HCT116 (cell line): ENCODE data around the gene TBC1D1. TPM values are rescaled to one million over a fixed set of nuclear protein-coding genes. Genes with fewer than 3 reads are reported as not detected.

Experiments
- ATAC-seq: fragments of 200-7000 bp; cut with Tn5 transposase; 2 replicates; pipeline ENCODE4 v1.9.1; 2020; ENCODE audit warnings: mild to moderate bottlenecking, moderate library complexity
- BruUV-seq: library from RNA; stranded (reverse); fragments of 400-500 nt; replicated peaks from 2 replicates; lab custom pipeline; 2021; lab: Mats Ljungman, UMichigan
- CTCF ChIA-PET: fragments of 300-600 bp; sonication (Branson Sonifier 250); formaldehyde crosslinking; loops from one replicate; lab custom pipeline; 2021; ENCODE audit warnings: antibody characterized with exemption; lab: Charles Lee
- POLR2A ChIA-PET: fragments of 300-600, 350-600 bp; sonication (Branson Sonifier 250); formaldehyde crosslinking; loops from one replicate; lab custom pipeline; 2021; ENCODE audit warnings: antibody characterized with exemption; lab: Charles Lee
- RAD21 ChIA-PET, 2 experiments: fragments of 300-600 bp; sonication (Branson Sonifier 250); formaldehyde crosslinking; loops; one replicate each; lab custom pipeline; 2023; ENCODE audit warnings: low total read pairs in 2 of 2; ENCODE audit not compliant: uncharacterized antibody in 2 of 2, unreplicated experiment in 2 of 2, low non-redundant PET in 1 of 2; lab: Charles Lee
- DNase-seq: peaks from one replicate; pipeline ENCODE4 v3.0.0-alpha.2; 2010; ENCODE audit warnings: low read depth, low spot score
- H2AFZ ChIP-seq: fragments of 200-600 bp; shearing (Covaris generic), sonication (generic); 2 replicates; pipeline ENCODE4 v1.6.1; 2017; ENCODE audit warnings: low read depth, mixed run types, mixed read lengths, antibody characterized with exemption, low read length; ENCODE audit not compliant: poor library complexity, severe bottlenecking
- H3K27ac ChIP-seq: 2 replicates; pipeline ENCODE4 v1.5.1; 2012; ENCODE audit warnings: low read depth, low read length
- H3K27me3 ChIP-seq: fragments of 200-600 bp; sonication (generic); 2 replicates; pipeline ENCODE4 v1.6.1; 2016; ENCODE audit warnings: mixed run types, low read length, mixed read lengths; ENCODE audit not compliant: insufficient read depth
- H3K36me3 ChIP-seq, 2 experiments: fragments of 200-500 bp in 1 of 2; fragments of 200-600 bp in 1 of 2; sonication (Bioruptor generic) in 1 of 2; sonication (generic) in 1 of 2; 2 replicates each; pipeline versions ENCODE4 v1.5.1 to v1.6.1; 2014 to 2016; ENCODE audit warnings: low read length in 2 of 2, inconsistent platforms in 1 of 2, mixed read lengths in 1 of 2, mixed run types in 1 of 2; ENCODE audit not compliant: insufficient read depth in 2 of 2, control insufficient read depth in 1 of 2
- H3K4me1 ChIP-seq, 2 experiments: fragments of 200-600 bp in 1 of 2; sonication (generic) in 1 of 2; 2 replicates each; pipeline versions ENCODE4 v1.5.1 to v1.6.1; 2012 to 2017; ENCODE audit warnings: low read length in 2 of 2, inconsistent platforms in 1 of 2, mild to moderate bottlenecking in 1 of 2, mixed read lengths in 1 of 2, mixed run types in 1 of 2, moderate library complexity in 1 of 2; ENCODE audit not compliant: insufficient read depth in 2 of 2, control insufficient read depth in 1 of 2
- H3K4me2 ChIP-seq: fragments of 200-600 bp; sonication (generic); 2 replicates; pipeline ENCODE4 v1.6.1; 2017; ENCODE audit warnings: mixed run types, low read length, mixed read lengths
- H3K4me3 ChIP-seq, 2 experiments: fragments of 200-600 bp in 1 of 2; sonication (generic) in 1 of 2; replicated peaks in 1 of 2; 2 replicates each; pipeline ENCODE4 v1.5.1; 2011 to 2016; ENCODE audit warnings: low read length in 2 of 2, control low read depth in 1 of 2, low read depth in 1 of 2, mild to moderate bottlenecking in 1 of 2, mixed read lengths in 1 of 2, mixed run types in 1 of 2
- H3K79me2 ChIP-seq: fragments of 200-600 bp; sonication (generic); 2 replicates; pipeline ENCODE4 v1.6.1; 2017; ENCODE audit warnings: mild to moderate bottlenecking, mixed run types, low read length, moderate library complexity, mixed read lengths; ENCODE audit not compliant: insufficient read depth
- H3K9ac ChIP-seq: fragments of 200-600 bp; sonication (generic); 2 replicates; pipeline ENCODE4 v1.6.1; 2016; ENCODE audit warnings: low read length, mixed read lengths
- H3K9me2 ChIP-seq: fragments of 200-600 bp; sonication (generic), shearing (Covaris generic); 2 replicates; pipeline ENCODE4 v1.6.1; 2017; ENCODE audit warnings: mixed run types, mild to moderate bottlenecking, moderate library complexity; ENCODE audit not compliant: insufficient read depth
- H3K9me3 ChIP-seq, 2 experiments: fragments of 200-500 bp in 1 of 2; fragments of 200-600 bp in 1 of 2; sonication (Bioruptor generic) in 1 of 2; sonication (generic) in 1 of 2; 2 replicates each; pipeline ENCODE4 v1.6.1; 2014 to 2017; ENCODE audit warnings: low read length in 2 of 2, mixed read lengths in 2 of 2, inconsistent platforms in 1 of 2, low read depth in 1 of 2, mild to moderate bottlenecking in 1 of 2, mixed run types in 1 of 2, moderate library complexity in 1 of 2; ENCODE audit not compliant: control insufficient read depth in 1 of 2, insufficient read depth in 1 of 2
- H4K20me1 ChIP-seq: fragments of 200-600 bp; sonication (generic), shearing (Covaris generic); 2 replicates; pipeline ENCODE4 v1.6.1; 2017; ENCODE audit warnings: mixed run types, mild to moderate bottlenecking, moderate library complexity; ENCODE audit not compliant: insufficient read depth
- ATF3 ChIP-seq: IDR thresholded peaks from 2 replicates; pipeline ENCODE4 v1.6.1; 2012
- CEBPB ChIP-seq: IDR thresholded peaks from 2 replicates; pipeline ENCODE4 v1.6.1; 2012; ENCODE audit warnings: low read depth
- CTCF ChIP-seq, 3 experiments: fragments of 200-600 bp in 1 of 3; sonication (generic) in 1 of 3; IDR thresholded peaks in 2 of 3; conservative IDR thresholded peaks in 1 of 3; 2 replicates each; pipeline ENCODE4 v1.5.1; 2012 to 2017; ENCODE audit warnings: low read depth in 2 of 3, low read length in 2 of 3, antibody characterized with exemption in 1 of 3, borderline replicate concordance in 1 of 3, control low read depth in 1 of 3, mild to moderate bottlenecking in 1 of 3, mixed read lengths in 1 of 3, mixed run types in 1 of 3, moderate library complexity in 1 of 3; ENCODE audit not compliant: insufficient read depth in 1 of 3
- ELF1 ChIP-seq: IDR thresholded peaks from 2 replicates; pipeline ENCODE4 v1.6.1; 2012; ENCODE audit warnings: low read depth, borderline replicate concordance
- EZH2phosphoT487 ChIP-seq: fragments of 200-600 bp; IDR thresholded peaks from 2 replicates; pipeline ENCODE4 v1.6.1; 2018; ENCODE audit warnings: antibody characterized with exemption, borderline replicate concordance
- FOSL1 ChIP-seq: IDR thresholded peaks from 2 replicates; pipeline ENCODE4 v1.6.1; 2012; ENCODE audit warnings: low read depth
- JUND ChIP-seq: IDR thresholded peaks from 2 replicates; pipeline ENCODE4 v1.6.1; 2012
- MAX ChIP-seq: IDR thresholded peaks from 2 replicates; pipeline ENCODE4 v1.6.1; 2012
- POLR2A ChIP-seq: IDR thresholded peaks from 2 replicates; pipeline ENCODE4 v1.7.0; 2011; ENCODE audit warnings: borderline replicate concordance; ENCODE audit not compliant: insufficient read depth, insufficient read length; ENCODE audit errors: extremely low read depth
- SP1 ChIP-seq: IDR thresholded peaks from 2 replicates; pipeline ENCODE4 v1.6.1; 2012; ENCODE audit warnings: low read depth
- SRF ChIP-seq: IDR thresholded peaks from 2 replicates; pipeline ENCODE4 v1.6.1; 2012; ENCODE audit warnings: low read depth
- TCF7L2 ChIP-seq: IDR thresholded peaks from 2 replicates; pipeline ENCODE4 v1.7.0; 2011; ENCODE audit warnings: borderline replicate concordance, inconsistent platforms; ENCODE audit not compliant: insufficient read depth, insufficient read length; ENCODE audit errors: extremely low read depth
- YY1 ChIP-seq: IDR thresholded peaks from 2 replicates; pipeline ENCODE4 v1.6.1; 2011; ENCODE audit warnings: low read length, low read depth, moderate library complexity, mild to moderate bottlenecking; ENCODE audit not compliant: insufficient replicate concordance; ENCODE audit errors: extremely low read depth
- ZFX ChIP-seq: fragments of 450-650 bp; IDR thresholded peaks from 2 replicates; pipeline ENCODE4 v1.6.1; 2017
- ZNF274 ChIP-seq: fragments of 200-500 bp; sonication (Bioruptor generic); IDR thresholded peaks from 2 replicates; pipeline ENCODE4 v1.6.1; 2014; ENCODE audit warnings: mild to moderate bottlenecking, low read depth, low read length, inconsistent platforms
- intact Hi-C: fragments of 100-400 bp; cut with micrococcal nuclease; formaldehyde crosslinking; loops from 2 replicates; pipeline ENCODE4 v1.10.0; 2022
- total RNA-seq: library from RNA; stranded (reverse); gene quantifications from one replicate; pipeline ENCODE4 v1.2.1, GENCODE V29; 2021; ENCODE audit not compliant: unreplicated experiment

The TBC1D1 gene
- total RNA-seq, 1 experiment from 2014 or later = 82.7 TPM

GRCh38 chr4:37868238-37868637 is 22.6 kb upstream of the TBC1D1 start:
- BruUV-seq = no TSS peak

GRCh38 chr4:37872310-37872988 is 18.4 kb upstream of the TBC1D1 start:
- Histone ChIP-seq H3K36me3 (no peaks in the 10 kb centered on the region), H3K27ac (no peak overlapping the region), H3K4me3 (no peak overlapping the region), H3K79me2 (no peaks in the 10 kb centered on the region), H3K27me3 (no peaks in the 10 kb centered on the region), H3K9me2 (no peaks in the 10 kb centered on the region), H3K4me2 (no peak overlapping the region), H2AFZ (no peak overlapping the region), H3K4me1 (no peaks in the 10 kb centered on the region), H3K9me3 (no peaks in the 10 kb centered on the region), H3K9ac (no peak overlapping the region), H4K20me1 (no peaks in the 10 kb centered on the region)
- intact Hi-C loops = no loop called here
- POLR2A ChIA-PET = no interaction called here
- RAD21 ChIA-PET = no interaction called here
- DNase-seq = no peak
- ATAC-seq = no peak
- no TSS peak for BruUV-seq
- CTCF ChIA-PET = no interaction called here
- TF ChIP-seq ATF3 (no peak), SRF (no peak), ZNF274 (no peak), ZFX (no peak), TCF7L2 (no peak), EZH2phosphoT487 (no peak), ELF1 (no peak), FOSL1 (no peak), SP1 (no peak), CEBPB (no peak), CTCF (IDR thresholded peaks at IDR 0.05 in 2 of 3, conservative IDR thresholded peaks at IDR 0.05 in 1 of 3; ENCODE audit: borderline replicate concordance in 1 of 3, insufficient read depth in 1 of 3, low read depth in 2 of 3, low read length in 2 of 3) (no peak)

More at GRCh38 chr4:37868238-37868637, 22.6 kb upstream of the TBC1D1 start:
- no peaks in the 10 kb centered on the region for H3K4me1 ChIP-seq
- CTCF ChIA-PET = no interaction called here
- H3K9me3 ChIP-seq = no peaks in the 10 kb centered on the region
- no peak overlapping the region for H3K9ac ChIP-seq
- H3K4me2 ChIP-seq = no peak overlapping the region
- ATAC-seq (no peak), DNase-seq (no peak)
- RAD21 ChIA-PET = interaction anchor here in 1 of 2 experiments (0.7 kb wide), 1 partner anchor 126 kb away, joined by 3 read pairs; no protein-coding TSS in a partner anchor
- H4K20me1 ChIP-seq = no peaks in the 10 kb centered on the region
- no peak for TF ChIP-seq JUND
- no peak for TF ChIP-seq POLR2A
- TF ChIP-seq FOSL1 = no peak
- TF ChIP-seq YY1 = no peak
- no peak for TF ChIP-seq MAX
- intact Hi-C loops = no loop called here
- H2AFZ ChIP-seq = no peak overlapping the region
- H3K4me3 ChIP-seq = no peak overlapping the region
- no peaks in the 10 kb centered on the region for H3K9me2 ChIP-seq
- POLR2A ChIA-PET = no interaction called here
- peaks cover 0 to 2% of the 10 kb centered on the region in 2 experiments; a peak in 1 of 4 replicates for H3K36me3 ChIP-seq
- H3K27me3 ChIP-seq = no peaks in the 10 kb centered on the region
- H3K79me2 ChIP-seq = no peaks in the 10 kb centered on the region
- no peak overlapping the region for H3K27ac ChIP-seq
